Neuronal stem cell (in vitro differentiated cells): ENCODE data around the gene TJP1.
"Not testable (repeated sequence)": the region's sequence is repeated elsewhere in the genome, so short reads cannot be mapped to it uniquely, and the experiment has no call there.

Source experiments
- DNase-seq: peaks from one replicate; pipeline ENCODE4 v3.0.0-alpha.2; 2013; ENCODE audit warnings: low spot score
- H2AFZ ChIP-seq: one replicate; pipeline ENCODE4 v1.6.1; 2013; ENCODE audit warnings: mild to moderate bottlenecking, low read length, inconsistent platforms
- H2AK5ac ChIP-seq: 2 replicates; pipeline ENCODE4 v1.6.1; 2013; ENCODE audit warnings: low read depth, mild to moderate bottlenecking, inconsistent platforms, low read length, moderate library complexity, mixed read lengths
- H2BK120ac ChIP-seq: 2 replicates; pipeline ENCODE4 v1.6.1; 2013; ENCODE audit warnings: low read depth, mild to moderate bottlenecking, inconsistent platforms, low read length, moderate library complexity, mixed read lengths
- H2BK12ac ChIP-seq: one replicate; pipeline ENCODE4 v1.6.1; 2013; ENCODE audit warnings: low read length, inconsistent platforms
- H2BK15ac ChIP-seq: 2 replicates; pipeline ENCODE4 v1.6.1; 2013; ENCODE audit warnings: mild to moderate bottlenecking, low read length, inconsistent platforms, mixed read lengths
- H2BK5ac ChIP-seq: one replicate; pipeline ENCODE4 v1.6.1; 2013; ENCODE audit warnings: inconsistent platforms, mild to moderate bottlenecking, low read length, moderate library complexity
- H3K14ac ChIP-seq: one replicate; pipeline ENCODE4 v1.6.1; 2013; ENCODE audit warnings: low read length, inconsistent platforms
- H3K18ac ChIP-seq: 2 replicates; pipeline ENCODE4 v1.6.1; 2013; ENCODE audit warnings: low read length, inconsistent platforms
- H3K23ac ChIP-seq: 2 replicates; pipeline ENCODE4 v1.6.1; 2013; ENCODE audit warnings: low read depth, mild to moderate bottlenecking, mixed read lengths, low read length, inconsistent platforms; ENCODE audit not compliant: poor library complexity
- H3K27ac ChIP-seq: replicated peaks from 3 replicates; pipeline ENCODE4 v1.5.1; 2013; ENCODE audit warnings: low read length, inconsistent platforms
- H3K27me3 ChIP-seq, 3 experiments: 2 replicates each; pipeline ENCODE4 v1.6.1; 2013; ENCODE audit warnings: low read length in 3 of 3, mild to moderate bottlenecking in 2 of 3, inconsistent platforms in 1 of 3, low read depth in 1 of 3, mixed read lengths in 1 of 3, moderate library complexity in 1 of 3; ENCODE audit not compliant: control insufficient read depth in 3 of 3, insufficient read depth in 3 of 3
- H3K36me3 ChIP-seq, 2 donors: replicated peaks in 1 of 2; 2 replicates each; pipeline ENCODE4 v1.6.1; 2013; ENCODE audit warnings: low read length in 2 of 2; ENCODE audit not compliant: control insufficient read depth in 2 of 2, insufficient read depth in 2 of 2
- H3K4ac ChIP-seq: 2 replicates; pipeline ENCODE4 v1.6.1; 2013; ENCODE audit warnings: inconsistent platforms, mild to moderate bottlenecking, low read length, moderate library complexity
- H3K4me1 ChIP-seq, 2 donors: 1 replicate in 1 of 2; 2 replicates in 1 of 2; pipeline ENCODE4 v1.6.1; 2013; ENCODE audit warnings: low read length in 2 of 2, low read depth in 1 of 2; ENCODE audit not compliant: control insufficient read depth in 2 of 2, insufficient read depth in 1 of 2
- H3K4me2 ChIP-seq: one replicate; pipeline ENCODE4 v1.6.1; 2013; ENCODE audit warnings: mild to moderate bottlenecking, low read length, inconsistent platforms; ENCODE audit not compliant: insufficient read depth, poor library complexity, severe bottlenecking
- H3K4me3 ChIP-seq, 2 donors: 2 replicates each; pipeline ENCODE4 v1.5.1; 2013; ENCODE audit warnings: low read length in 2 of 2, mild to moderate bottlenecking in 2 of 2, inconsistent platforms in 1 of 2, moderate library complexity in 1 of 2
- H3K79me1 ChIP-seq: one replicate; pipeline ENCODE4 v1.6.1; 2013; ENCODE audit warnings: low read depth, mild to moderate bottlenecking, inconsistent platforms, low read length, moderate library complexity
- H3K9ac ChIP-seq: one replicate; pipeline ENCODE4 v1.6.1; 2013; ENCODE audit warnings: mild to moderate bottlenecking, low read depth, low read length, inconsistent platforms; ENCODE audit not compliant: poor library complexity
- H3K9me3 ChIP-seq, 2 donors: replicated peaks in 1 of 2; 2 replicates each; pipeline versions ENCODE3 to v1.6.1; 2013; ENCODE audit warnings: low read length in 2 of 2, mild to moderate bottlenecking in 2 of 2, inconsistent platforms in 1 of 2, low read depth in 1 of 2, mixed read lengths in 1 of 2, moderate library complexity in 1 of 2; ENCODE audit not compliant: control insufficient read depth in 2 of 2, insufficient read depth in 1 of 2
- H4K8ac ChIP-seq: one replicate; pipeline ENCODE4 v1.6.1; 2013; ENCODE audit warnings: low read depth, mild to moderate bottlenecking, inconsistent platforms, low read length, moderate library complexity
- H4K91ac ChIP-seq: one replicate; pipeline ENCODE4 v1.6.1; 2013; ENCODE audit warnings: low read length, low read depth, mild to moderate bottlenecking, inconsistent platforms; ENCODE audit not compliant: poor library complexity
- WGBS, 2 donors: extraction: QIAGEN DNeasy Blood & Tissue Kit; methylation state at CpG; one replicate each; pipeline ENCODE4 v1.1.7; 2013; ENCODE audit warnings: missing lambda C conversion rate in 2 of 2, mixed read lengths in 1 of 2; ENCODE audit not compliant: insufficient read length in 2 of 2, insufficient replicate concordance in 1 of 2; ENCODE audit errors: extremely low coverage in 2 of 2; 5-methylcytosine and 5-hydroxymethylcytosine counted together

TJP1 gene

DNA sequence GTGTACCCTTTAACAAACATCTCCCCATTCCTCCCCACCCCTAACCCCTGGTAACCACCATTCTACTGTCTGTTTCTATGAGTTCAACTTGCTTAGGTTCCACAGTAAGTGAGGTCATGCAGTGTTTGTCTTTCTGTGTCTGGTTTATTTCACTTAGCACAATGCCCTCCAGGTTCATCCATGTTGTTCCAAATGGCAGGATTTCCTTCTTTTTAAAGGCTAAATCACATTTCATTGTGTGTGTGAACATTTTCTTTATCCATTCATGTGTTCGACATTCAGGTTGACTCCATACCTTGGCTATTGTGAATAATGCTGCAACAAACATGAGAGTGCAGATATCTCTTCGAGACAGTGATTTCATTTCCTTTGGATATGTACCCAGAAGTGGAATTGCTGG is 62.7 kb downstream of the TJP1 start:
- H3K9ac ChIP-seq: no peak overlapping the region
- no peak overlapping the region for H3K4ac ChIP-seq
- H3K27ac ChIP-seq: no peak overlapping the region
- no peak overlapping the region for H2BK12ac ChIP-seq
- H3K4me1 ChIP-seq: no peaks in the 10 kb centered on the region
- no peak overlapping the region for H3K4me2 ChIP-seq
- no peak overlapping the region for H2BK120ac ChIP-seq
- H3K23ac ChIP-seq: no peak overlapping the region
- H3K36me3 ChIP-seq: peaks cover 23 to 93% of the 10 kb centered on the region in 2 donors
- H3K27me3 ChIP-seq: peaks cover 0 to 1% (median 0%) of the 10 kb centered on the region in 3 experiments
- H3K18ac ChIP-seq: no peak overlapping the region
- H3K14ac ChIP-seq: no peak overlapping the region
- H2AK5ac ChIP-seq: no peak overlapping the region
- H2BK5ac ChIP-seq: no peak overlapping the region
- no CpG with 5 or more reads among the region's 2 CpGs for WGBS, 2 donors
- H2AFZ ChIP-seq: no peak overlapping the region
- H3K79me1 ChIP-seq: peaks cover 1% of the 10 kb centered on the region
- no peaks in the 10 kb centered on the region for H3K9me3 ChIP-seq
- H2BK15ac ChIP-seq: no peak overlapping the region
- no peak for DNase-seq
- H4K8ac ChIP-seq: no peak overlapping the region
- H3K4me3 ChIP-seq: no peak overlapping the region
- H4K91ac ChIP-seq: no peak overlapping the region

DNA sequence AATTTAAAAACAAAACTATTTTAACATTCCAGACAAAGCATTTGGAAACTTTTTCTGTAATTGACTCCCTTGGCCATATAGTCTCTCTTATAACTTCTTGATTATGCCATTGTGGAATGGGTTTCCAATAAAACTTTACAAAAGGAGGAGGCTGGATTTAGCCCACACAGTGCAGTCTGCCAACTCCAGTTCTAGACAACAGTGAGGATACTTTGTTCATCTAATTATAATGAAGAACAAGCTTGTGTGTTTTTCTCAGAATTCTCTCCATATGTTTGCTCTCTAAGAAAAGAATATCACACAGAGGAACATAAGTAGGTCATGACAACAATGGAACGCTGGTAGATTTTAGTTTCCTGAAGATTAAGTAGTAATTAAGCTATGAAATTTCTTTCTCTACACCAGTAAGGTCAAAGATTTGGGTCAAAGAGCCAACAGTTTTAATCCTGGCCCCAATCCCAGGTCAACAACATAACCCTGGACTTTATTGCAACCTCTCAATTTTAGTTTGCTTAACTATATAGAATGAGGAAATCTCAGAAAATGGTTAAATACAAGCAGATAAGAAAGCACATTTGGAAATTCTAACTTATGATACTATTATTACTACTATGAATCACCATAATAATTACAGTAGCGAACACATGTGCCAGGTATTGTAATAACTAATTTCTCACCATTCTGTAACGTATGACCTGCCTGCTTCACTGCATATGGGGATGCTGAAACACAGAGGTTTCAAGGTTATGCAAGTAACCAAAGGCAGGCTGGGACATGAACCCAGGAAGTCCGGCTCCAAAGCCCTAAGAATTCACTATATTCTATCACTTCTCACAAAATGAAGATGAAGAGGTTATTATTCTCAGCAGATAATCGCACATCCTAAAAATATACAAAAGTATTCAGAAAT is 65.7 kb downstream of the TJP1 start:
- Histone ChIP-seq H3K14ac (no peak overlapping the region), H3K27me3 (peaks cover 0 to 1% (median 0%) of the 10 kb centered on the region in 3 experiments), H2AFZ (no peak overlapping the region), H3K4ac (no peak overlapping the region), H3K4me3 (no peak overlapping the region), H3K9ac (no peak overlapping the region), H2AK5ac (no peak overlapping the region), H3K9me3 (peaks cover 0 to 9% of the 10 kb centered on the region in 2 donors), H3K4me1 (no peaks in the 10 kb centered on the region), H2BK5ac (no peak overlapping the region), H4K91ac (no peak overlapping the region), H2BK120ac (no peak overlapping the region), H3K23ac (no peak overlapping the region), H3K27ac (no peak overlapping the region), H3K36me3 (peaks cover 20 to 82% of the 10 kb centered on the region in 2 donors), H3K79me1 (peaks cover 1% of the 10 kb centered on the region), H3K4me2 (no peak overlapping the region), H2BK15ac (no peak overlapping the region), H4K8ac (no peak overlapping the region), H3K18ac (no peak overlapping the region), H2BK12ac (no peak overlapping the region)
- DNase-seq: no peak
- no CpG with 5 or more reads among the region's 5 CpGs for WGBS, 2 donors

DNA sequence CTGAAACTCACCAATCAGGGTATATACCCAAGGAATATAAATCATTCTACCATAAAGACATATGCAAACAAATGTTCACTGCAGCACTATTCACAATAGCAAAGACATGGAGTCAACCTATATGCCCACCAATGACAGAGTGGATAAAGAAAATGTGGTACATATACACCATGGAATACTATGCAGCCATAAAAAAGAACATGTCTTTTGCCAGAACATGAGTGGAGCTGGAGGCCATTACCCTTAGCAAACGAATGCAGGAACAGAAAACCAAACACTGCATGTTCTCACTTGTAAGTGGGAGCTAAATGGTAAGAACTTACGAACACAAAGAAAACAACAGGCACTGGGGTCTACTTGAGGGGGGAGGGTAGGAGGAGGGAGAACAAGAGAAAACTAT is 68.3 kb downstream of the TJP1 start:
- not testable (repeated sequence) for H3K9me3 ChIP-seq, H3K23ac ChIP-seq, DNase-seq, H3K27me3 ChIP-seq, H3K14ac ChIP-seq, H2BK120ac ChIP-seq, H3K79me1 ChIP-seq, H4K8ac ChIP-seq, H2AFZ ChIP-seq, H3K9ac ChIP-seq, H2BK5ac ChIP-seq, H3K4ac ChIP-seq, H4K91ac ChIP-seq, H3K18ac ChIP-seq, H3K27ac ChIP-seq, H3K4me1 ChIP-seq, H2AK5ac ChIP-seq, H2BK15ac ChIP-seq, H2BK12ac ChIP-seq, H3K4me2 ChIP-seq, H3K4me3 ChIP-seq
- H3K36me3 ChIP-seq: peaks cover 13 to 73% of the 10 kb centered on the region in 2 donors
- WGBS, 2 donors: no CpG with 5 or more reads among the region's 2 CpGs

DNA sequence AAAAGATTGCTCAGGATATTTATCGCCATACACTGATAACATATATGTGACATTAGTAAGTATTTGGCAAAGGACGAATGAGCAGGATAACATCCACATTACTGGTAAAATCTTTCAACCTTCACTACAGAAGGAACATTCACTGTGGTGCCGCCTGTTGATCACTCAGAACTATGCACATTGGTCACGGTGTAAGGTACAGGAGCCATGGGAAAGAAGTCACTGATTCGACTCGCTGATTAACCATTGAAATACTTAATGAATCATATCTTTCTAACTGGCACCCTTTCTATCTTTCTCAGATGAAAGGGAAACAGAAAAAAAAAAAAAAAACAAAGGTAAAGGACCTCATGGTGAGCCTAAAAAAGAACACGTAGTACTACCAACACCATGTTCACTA is 68.8 kb downstream of the TJP1 start:
- Histone ChIP-seq H3K14ac (no peak overlapping the region), H3K27me3 (peaks cover 0 to 1% (median 0%) of the 10 kb centered on the region in 3 experiments), H2AFZ (no peak overlapping the region), H3K27ac (no peak overlapping the region), H3K9ac (no peak overlapping the region), H3K36me3 (peaks cover 13 to 73% of the 10 kb centered on the region in 2 donors), H4K8ac (no peak overlapping the region), H4K91ac (no peak overlapping the region), H3K23ac (no peak overlapping the region), H3K9me3 (peaks cover 0 to 9% of the 10 kb centered on the region in 2 donors), H2BK12ac (no peak overlapping the region), H2BK120ac (no peak overlapping the region), H2AK5ac (no peak overlapping the region), H3K4me3 (no peak overlapping the region), H3K4me1 (no peaks in the 10 kb centered on the region), H3K79me1 (peaks cover 1% of the 10 kb centered on the region), H3K4me2 (no peak overlapping the region), H3K4ac (no peak overlapping the region), H2BK15ac (no peak overlapping the region), H2BK5ac (no peak overlapping the region), H3K18ac (no peak overlapping the region)
- WGBS, 2 donors: no CpG with 5 or more reads among the region's 7 CpGs
- DNase-seq: no peak
